ENCODE results near the gene APOLD1.
"Not testable (repeated sequence)": the region's sequence is repeated elsewhere in the genome, so short reads cannot be mapped to it uniquely, and the experiment has no call there.

Gene APOLD1, protein sequence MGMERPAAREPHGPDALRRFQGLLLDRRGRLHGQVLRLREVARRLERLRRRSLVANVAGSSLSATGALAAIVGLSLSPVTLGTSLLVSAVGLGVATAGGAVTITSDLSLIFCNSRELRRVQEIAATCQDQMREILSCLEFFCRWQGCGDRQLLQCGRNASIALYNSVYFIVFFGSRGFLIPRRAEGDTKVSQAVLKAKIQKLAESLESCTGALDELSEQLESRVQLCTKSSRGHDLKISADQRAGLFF

GRCh38 chr12:12784911-12785814, at the start of gene APOLD1:
TSS of gene APOLD1 (plus strand) at chr12:12785659. CDS start at chr12:12785692, 33 bp downstream.
- TF ChIP-seq CTCF (IDR thresholded peaks at IDR 0.05; ENCODE audit: insufficient read depth, low read depth, low read length, missing control alignments), result no peak
- DNase-seq (ENCODE audit: low read depth), result no peak
- H3K4me3 ChIP-seq (ENCODE audit: low read length), result peak within 1 kb of the TSS; percentile 65

DNA sequence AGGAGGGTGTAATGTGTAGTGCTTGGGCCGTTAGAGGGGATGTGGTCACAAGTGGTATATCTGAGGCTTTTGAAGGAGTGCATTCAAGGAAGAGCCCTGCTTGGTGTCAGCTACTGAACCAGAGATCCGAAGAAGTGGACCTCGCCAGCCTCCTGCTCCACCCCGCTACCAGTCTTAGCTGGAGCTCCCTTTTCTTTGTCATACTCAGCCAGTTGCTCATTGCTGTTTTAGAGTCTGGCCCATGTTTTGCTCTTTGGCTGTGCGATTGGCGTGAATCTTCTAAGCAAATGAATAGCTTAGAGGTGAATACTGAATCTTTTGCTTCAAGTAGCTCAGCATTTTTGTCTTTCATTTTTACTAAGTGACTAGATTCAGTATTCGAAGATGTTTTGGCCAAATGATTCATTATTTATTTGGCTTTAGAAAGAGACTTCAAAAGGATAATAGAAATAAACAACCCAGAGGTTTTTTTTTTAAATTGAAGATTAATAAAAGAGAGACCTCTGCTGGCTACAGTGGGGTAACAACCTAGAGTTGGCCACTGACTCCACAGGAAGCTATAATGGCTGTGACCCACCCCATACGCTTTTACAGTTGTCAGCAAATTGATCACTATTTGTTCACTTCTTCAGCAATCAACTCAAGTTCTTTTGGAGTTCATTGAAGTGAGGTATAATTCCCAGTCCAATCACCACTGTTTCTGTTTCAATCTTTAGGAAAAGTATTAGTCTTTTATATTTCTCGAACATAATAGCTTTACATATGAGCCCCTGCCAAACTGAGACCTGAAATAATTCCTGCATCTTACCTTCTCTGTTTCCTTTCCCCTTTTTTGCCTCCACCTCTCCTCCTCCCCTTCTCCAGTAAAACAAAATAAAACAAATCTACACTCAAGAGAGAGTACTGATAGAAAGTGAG, 48.4 kb upstream of the APOLD1 start:
- peak; percentile 48 for TF ChIP-seq CTCF (IDR thresholded peaks at IDR 0.05; ENCODE audit: insufficient read depth, low read depth, low read length, missing control alignments)
- H3K4me3 ChIP-seq (ENCODE audit: low read length), result no peak overlapping the region
- DNase-seq (ENCODE audit: low read depth), result peak; percentile 51

DNA sequence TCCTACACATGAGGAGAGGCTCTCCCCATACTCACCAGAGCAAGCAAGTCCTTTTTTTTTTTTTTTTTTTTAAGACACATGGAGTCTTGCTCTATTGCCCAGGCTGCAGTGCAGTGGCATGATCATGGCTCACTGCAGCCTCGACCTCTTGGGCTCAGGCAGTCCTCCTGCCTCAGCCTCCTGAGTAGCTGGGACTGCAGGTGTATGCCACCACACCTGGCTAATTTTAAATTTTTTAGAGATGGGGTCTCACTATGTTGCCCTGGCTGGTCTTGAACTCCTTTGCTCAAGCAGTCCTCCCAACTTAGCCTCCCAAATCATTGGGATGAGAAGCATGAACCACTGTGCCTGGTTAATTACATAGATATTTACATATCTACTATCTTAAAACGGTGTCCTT, 47.3 kb upstream of the APOLD1 start:
- DNase-seq (ENCODE audit: low read depth); H3K4me3 ChIP-seq (ENCODE audit: low read length): not testable (repeated sequence)

DNA sequence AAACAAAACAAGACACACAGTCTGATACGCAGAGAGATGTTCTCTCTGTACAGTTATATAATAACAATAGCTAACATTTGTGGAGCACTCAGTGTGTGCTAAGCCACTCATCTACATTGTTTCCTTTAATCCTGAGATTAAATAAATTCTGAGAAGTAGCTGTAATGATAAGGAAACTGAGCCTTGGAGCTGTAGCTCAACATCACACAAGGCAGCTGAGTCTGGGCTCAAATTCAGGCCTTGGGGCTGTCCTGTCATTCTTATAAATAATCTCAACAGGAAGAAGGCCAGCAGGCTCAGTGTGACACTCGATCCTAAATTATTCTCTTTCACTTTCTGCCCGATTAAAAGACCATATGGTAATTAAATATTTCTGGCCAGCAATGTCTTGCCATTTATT, 43.8 kb upstream of the APOLD1 start:
- H3K4me3 ChIP-seq (ENCODE audit: low read length), result no peak overlapping the region
- no peak for TF ChIP-seq CTCF (IDR thresholded peaks at IDR 0.05; ENCODE audit: insufficient read depth, low read depth, low read length, missing control alignments)
- DNase-seq (ENCODE audit: low read depth), result no peak

DNA sequence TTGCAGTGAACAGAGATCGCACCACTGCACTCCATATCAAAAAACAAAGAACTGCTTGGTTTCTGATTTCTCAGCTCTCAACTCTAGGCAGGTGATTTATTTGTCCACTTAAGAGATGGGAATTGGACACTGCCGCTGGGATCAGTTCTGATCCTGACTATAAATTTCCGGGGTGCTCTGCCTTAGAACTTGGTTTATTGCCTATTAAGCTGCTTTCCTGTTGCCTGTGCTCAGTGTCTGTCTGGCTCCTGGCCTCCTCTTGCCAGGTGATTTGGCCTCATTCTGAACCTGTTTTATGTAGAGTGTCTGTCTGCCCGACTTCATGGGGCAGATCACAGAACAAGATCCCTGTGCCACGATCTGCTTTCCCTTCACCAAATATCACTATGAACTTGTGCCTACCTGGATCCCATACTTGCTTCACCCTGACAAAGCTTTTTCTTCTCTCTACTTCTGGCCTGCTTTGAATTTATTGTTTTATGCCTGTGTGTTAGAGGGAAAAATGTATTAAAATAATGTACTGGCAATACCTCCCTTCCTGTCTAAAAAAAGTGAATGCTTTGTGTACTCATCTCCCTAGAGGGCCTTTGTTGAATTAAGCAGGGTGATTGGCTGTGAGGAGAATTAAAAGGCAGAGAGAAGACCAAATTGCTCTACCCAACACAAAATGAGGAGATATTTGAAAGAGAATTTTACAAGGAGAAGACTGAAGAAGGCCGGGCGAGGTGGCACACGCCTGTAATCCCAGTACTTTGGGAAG, 40.7 kb upstream of the APOLD1 start:
- no peak for DNase-seq (ENCODE audit: low read depth)
- no peak overlapping the region for H3K4me3 ChIP-seq (ENCODE audit: low read length)
- TF ChIP-seq CTCF (IDR thresholded peaks at IDR 0.05; ENCODE audit: insufficient read depth, low read depth, low read length, missing control alignments), result no peak

DNA sequence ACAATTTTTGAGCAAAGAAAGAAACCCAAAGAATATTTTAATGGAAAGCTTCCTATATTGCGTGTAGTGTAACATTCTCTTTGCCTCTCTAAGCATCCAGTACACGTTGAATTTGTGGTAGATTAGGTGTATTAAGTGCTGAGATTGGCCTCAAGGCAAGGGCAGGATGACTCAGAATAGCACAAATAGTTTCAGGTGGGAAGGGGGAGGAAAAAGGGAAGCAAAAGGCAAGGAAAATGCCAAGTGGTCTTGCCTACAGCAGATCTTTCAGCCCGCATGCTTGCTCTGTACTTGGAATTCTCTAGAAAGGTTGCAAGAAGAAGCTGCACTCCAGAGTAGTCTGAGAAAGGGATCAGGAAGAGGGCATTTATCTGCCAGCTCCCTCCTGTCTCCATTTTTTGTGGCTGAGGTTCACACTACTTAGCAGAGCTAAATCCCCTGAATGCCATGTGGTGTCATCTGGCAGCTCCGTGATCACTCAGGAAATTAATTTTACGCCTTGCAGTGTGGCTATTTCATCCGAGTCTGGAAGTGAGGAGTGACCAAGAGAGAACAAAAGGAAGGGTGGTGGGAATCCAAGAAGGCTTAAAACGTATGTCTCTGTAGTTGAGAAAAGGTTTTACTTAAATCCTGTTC, 39.8 kb upstream of the APOLD1 start:
- no peak for TF ChIP-seq CTCF (IDR thresholded peaks at IDR 0.05; ENCODE audit: insufficient read depth, low read depth, low read length, missing control alignments)
- peak; percentile 54 for DNase-seq (ENCODE audit: low read depth)
- H3K4me3 ChIP-seq (ENCODE audit: low read length), result no peak overlapping the region
